A172 (cell line): ENCODE data around the gene FRYL. TPM values are rescaled to one million over a fixed set of nuclear protein-coding genes. Genes with fewer than 3 reads are reported as not detected.
"Not testable (repeated sequence)": the region's sequence is repeated elsewhere in the genome, so short reads cannot be mapped to it uniquely, and the experiment has no call there.

Source experiments
- DNase-seq: peaks from one replicate; pipeline ENCODE4 v3.0.0-alpha.2; 2015; ENCODE audit warnings: low spot score
- total RNA-seq: library from RNA; depleted of rRNA; stranded (reverse); fragments of >200 nt; shearing (Covaris generic); gene quantifications from 2 replicates; pipeline ENCODE4 v1.2.3, GENCODE V29; 2014

Gene FRYL
- total RNA-seq, 1 experiment from 2014 or later, result 30.0 TPM

DNA sequence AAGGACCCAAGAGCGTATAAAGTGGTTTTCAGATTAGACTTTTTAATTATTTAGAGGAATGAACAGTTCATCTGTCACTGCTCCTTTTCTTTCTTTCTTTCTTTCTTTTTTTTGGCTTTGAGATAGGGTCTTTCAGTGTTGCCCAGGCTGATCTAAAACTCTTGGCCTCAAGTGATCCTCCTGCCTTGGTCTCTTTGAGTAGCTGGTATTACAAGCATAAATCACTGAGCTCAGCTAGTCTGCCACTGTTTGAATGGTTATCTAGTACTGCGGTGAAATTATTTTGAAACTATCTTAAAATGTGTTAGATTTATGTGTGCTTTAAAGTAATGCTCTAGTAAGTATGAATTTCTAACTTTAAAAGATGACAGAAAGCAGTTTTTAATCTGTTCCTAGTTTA lies 6.5 kb upstream of the FRYL start:
- DNase-seq, result no peak

DNA sequence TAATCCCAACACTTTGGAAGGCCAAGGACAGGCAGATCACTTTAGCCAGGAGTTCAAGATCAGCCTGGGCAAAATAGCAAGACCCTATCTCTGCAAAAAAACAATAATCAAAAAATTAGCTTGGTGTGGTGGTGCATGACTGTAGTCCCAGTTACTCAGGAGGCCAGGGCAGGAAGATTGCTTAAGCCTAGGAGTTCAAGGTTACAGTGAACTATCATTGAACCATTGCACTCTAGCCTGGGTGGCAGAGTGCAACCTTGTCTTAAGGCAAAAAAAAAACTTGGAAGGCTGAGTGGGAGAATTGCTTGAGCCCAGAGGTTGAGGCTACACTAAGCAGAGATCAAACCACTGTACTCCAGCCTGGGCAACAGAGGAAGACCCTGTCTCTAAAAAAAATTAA lies 5.2 kb upstream of the FRYL start:
- DNase-seq, result no peak

DNA sequence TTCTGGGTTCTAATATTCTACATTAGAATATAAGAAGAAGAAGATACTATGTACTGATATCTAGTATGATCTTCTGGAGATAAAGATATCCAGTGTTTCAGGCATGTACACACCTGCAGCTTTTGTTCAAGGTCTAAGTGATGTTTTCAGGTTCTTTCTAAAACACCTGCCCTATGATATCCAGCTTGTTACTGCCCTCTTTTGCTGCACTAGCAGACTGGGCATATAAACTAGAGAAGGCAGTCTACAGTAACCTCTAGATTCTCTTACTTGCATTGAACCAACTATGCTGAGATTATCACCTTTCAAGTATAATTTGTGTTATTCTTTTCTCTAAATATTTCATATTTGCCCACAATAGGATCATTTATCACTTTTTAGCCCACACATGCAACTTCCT lies 1.9 kb upstream of the FRYL start:
- DNase-seq, result no peak

DNA sequence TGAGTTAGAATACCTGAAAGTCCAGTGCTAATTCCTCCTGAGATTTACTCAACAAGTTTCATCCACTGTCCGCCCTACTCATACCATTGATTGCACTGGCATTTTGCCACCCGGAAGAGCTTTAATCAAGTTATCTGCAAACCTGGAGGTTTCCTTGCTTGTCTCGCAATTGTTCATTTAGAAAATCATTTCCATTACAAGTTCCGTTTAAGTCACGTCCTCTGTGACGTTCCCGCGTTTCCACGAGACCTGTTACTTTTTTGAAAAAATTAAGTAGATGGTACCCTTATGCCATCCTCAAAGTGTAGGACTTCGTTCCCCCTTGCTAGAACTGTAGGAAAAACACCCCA lies 761 bp upstream of the FRYL start:
- no peak for DNase-seq

DNA sequence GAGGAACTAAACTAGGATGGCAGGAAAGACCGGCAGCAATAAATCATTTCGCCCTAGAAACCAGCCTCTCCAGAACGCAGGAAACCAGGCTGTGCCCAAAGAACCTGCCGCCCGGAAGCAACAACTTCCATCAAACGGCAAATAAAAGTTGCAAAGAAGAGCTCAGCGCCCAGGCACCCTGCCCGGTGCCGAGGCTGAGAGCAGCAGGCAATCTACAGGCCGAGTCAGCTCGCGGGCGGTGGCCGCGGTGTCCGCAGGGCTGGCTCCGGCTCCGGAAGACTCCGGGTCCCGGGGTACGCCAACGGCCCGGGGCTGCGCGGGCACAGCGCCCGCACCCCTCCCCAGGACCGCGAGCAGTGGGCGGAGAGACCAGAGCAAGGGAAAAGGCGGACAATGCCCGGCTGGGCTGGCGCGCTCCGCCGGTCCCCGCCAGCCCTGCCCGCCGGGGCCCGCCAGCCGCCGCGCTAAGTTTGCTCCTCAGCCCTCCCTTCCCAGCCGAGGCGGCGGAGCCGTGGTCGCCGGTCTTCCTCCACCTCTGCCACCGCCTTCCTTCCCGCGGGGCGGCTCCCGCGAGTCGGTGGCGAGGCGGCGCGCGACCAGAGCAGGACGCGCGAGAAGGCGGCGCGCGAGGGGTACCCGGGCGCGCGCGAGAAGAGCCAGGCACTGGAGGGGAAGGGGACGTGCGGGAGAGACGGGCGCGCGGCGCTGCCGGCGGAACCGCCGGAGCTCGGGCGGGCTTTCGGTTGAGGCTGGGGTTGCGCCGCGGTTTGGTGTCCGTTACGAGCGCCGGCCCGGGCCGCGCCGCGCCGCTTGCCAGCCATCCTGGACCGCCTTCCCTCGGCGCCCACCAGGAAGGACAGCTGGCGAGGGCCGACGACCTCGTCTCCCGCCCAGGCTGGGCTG lies 733 bp downstream of the FRYL start:
- peak; percentile 32 for DNase-seq

DNA sequence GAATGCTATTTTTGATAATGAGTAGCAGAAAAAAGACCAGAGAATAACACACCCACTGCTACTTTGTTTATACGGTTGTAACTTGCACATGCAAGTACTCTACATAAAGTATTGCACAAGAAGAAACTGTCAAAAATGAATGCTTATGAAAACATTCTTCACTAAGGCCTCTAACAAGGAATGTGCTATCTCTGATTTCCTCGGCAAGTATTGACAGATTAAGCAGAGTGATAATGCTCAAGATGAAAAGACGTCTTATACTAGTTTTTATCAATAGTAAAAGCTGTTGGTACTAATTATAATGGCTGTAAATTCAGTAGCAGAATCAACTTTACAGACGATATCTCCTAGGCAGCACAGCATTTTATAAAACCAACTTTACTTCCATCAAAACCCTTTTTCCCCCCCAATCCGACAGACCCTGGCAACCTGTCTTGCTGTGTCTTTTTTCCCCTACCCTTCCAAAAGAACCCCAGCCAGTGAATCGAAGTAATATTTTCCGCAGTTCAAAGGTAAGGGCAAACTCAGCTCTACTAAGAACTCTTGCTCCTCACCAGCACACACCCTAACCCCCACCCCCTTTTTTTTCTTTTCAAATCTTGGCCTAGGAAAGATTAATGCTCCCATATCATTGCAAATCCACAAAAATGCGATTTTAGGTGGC lies 1.5 kb downstream of the FRYL start:
- peak; percentile 19 for DNase-seq

DNA sequence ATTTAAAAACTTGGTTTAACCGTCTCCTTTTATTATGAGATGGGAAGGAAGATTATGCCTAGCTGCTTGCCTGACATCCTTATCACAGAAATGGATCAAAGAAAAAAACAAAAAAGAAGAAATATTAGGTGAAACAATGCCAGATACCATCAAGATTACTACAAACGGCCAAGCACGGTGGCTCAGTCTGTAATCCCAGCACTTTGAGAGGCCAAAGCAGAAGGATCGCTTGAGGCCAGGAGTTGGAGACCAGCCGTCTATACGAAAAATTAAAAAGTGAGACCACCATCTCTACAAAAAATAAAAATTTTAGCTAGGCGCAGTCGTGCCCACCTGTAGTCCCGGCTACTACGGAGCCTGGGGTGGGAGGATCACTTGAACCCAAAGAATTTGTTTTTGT lies 2.3 kb downstream of the FRYL start:
- DNase-seq, result no peak

DNA sequence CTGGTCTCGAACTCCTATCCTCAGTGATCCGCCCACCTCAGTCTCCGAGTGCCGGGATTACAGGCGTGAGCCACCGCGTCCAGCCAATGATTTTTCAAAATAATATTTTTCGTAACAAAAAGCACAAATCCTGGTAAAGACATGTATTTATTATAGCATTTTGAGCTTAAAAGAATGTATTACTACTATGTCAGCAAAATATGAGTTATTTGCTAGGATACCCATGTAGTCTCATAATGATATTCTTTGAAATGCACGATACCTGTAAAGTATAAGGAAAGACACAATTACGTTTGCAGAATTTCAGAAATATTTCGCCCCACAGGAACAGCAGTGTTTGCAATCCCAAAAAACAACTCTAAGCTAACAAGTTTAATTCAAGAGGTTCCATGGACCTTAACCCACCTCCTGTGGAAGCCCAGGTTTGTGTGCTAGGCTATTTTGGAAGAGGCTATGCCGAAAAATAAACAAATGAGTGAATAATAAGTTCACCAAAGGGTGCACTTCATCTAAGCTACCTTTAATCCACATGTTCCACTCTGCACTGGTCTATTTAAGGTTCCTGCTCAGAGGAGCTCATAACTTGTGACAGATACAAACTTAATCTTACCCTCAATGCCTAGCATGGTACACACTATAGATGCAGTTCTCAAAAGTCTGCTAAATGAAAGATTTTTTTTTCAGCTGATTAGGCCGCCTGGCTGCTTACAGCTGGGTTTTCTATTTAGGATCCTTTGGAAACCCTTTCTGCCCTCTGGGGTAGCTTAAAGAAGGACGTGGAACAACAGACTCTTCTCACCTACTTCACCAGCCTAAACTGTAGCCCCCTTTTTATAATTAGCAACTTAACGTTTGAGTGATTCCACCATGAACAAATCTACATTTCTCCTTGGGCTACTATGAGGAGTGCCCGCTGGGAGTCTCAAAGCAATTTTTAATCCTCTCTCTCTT lies 5.0 kb downstream of the FRYL start:
- DNase-seq, result no peak

DNA sequence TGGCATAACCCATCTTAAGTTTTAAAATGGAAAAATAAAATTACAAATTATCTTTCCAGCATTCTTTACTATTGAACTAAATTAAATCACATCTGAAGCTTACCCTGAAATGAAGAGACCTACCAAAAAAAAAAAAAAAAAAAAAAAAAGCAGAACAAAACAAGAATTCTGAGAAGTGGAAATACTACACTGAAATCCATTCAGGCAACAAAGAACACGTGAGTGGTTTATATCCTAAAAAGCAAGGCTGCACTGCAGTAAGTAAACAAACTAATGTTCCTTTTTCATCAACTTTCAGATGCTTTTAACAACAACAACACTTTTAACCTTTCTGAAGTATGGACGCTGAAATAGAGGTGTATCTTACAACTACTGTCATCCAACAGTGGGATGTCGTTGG lies 7.5 kb downstream of the FRYL start:
- DNase-seq, result no peak

DNA sequence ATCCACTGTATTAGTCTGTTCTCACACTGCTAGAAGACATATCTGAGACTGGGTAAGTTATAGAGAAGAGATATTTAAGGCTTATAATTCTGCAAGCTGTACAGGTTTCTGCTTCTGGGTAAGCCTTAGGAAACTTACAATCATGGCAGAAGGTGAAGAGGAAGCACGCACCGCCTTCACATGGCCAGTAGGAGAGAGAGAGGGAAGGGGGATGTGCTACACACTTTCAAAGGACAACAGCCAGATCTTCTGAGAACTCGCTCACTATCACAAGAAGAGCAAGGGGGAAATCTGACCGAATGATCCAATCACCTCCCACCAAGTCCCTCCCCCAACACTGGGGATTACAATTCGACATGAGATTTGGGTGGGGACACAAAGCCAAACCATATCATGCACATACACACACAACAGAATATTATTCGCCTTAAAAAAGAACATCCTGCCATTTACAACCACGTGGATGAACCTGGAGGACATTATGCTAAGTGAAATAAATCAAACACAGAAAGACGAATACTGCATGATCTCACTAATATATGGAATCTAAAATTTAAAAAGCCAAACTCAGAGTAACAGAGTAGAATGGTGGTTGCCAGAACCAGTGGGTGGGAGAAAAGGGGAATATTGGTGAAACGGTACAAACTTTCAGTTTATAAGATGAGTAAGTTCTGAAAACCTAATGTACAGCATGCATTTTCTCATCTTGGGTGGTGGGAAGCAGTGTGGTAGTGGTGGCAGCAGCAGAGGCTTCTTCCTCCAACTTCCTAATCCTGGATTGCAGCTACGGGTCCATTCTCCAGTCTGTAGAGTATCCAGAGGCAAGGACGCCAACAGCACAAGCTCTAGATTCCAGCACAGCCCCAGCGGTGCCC lies 12.8 kb downstream of the FRYL start:
- DNase-seq, result no peak

DNA sequence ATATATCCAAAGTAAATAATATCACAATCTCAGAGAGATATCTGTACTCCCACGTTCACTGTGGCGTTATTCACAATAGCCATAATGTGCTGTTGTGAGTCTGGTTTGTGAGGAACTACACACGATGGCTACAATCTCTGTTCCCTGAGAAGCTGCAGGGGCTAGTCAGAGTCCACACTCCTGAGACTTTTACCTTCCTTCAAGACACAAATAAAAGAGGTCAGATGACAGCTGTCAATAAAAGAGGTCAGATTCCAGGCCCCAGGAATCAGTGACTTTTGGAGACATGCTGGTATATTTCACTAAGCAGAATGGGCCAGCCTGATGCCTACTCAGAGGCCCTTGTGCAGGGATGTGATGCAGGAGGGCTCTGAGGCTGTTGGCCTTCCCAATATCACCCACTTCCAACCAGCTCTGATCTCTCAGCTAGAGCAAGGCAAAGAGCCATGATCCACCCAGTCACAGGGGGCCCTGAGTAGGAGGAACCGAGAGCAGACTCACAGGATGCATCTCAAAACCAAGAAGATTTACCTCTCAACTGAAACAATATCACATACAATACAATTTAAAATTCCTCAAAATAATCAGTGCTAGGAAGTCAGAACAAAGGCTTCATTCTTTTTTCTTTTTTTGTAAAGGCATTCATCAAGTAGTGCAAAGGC lies 13.8 kb downstream of the FRYL start:
- DNase-seq, result no peak

DNA sequence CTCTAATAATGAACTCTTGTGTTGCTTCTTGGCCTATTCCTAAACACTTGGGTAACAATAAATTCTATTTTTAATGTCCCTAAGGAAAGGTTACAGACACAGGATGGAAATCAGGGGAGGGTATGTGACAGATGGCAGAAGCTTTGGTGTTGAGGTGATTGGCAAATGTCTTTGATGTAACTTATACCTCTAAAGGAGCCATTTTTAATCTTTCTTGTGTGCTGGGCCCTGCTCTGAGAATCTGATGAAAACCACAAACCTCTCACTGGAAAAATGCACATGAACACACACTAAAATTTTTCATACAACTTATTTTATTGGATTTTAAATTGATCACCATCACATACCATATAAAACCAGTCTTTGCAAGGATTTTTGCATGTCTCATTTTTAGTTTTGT lies 17.7 kb downstream of the FRYL start:
- DNase-seq, result no peak

DNA sequence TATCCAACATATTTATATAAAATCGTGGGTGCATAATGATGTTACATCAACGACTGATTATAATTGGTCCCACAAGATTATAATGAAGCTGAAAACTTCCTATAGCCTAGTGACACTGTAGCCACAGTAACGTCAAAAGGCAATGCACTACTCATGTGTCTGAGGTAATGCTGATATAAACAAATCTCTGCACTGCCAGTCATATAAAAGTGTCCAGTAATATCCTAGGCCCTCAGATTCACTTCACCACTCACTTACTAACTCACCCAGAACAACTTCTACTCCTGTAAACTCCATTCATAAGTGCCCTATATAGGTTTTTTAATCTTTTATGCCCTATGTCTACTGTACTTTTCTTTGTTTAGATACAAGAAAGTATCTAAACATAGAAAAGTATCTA lies 18.8 kb downstream of the FRYL start:
- DNase-seq, result no peak

DNA sequence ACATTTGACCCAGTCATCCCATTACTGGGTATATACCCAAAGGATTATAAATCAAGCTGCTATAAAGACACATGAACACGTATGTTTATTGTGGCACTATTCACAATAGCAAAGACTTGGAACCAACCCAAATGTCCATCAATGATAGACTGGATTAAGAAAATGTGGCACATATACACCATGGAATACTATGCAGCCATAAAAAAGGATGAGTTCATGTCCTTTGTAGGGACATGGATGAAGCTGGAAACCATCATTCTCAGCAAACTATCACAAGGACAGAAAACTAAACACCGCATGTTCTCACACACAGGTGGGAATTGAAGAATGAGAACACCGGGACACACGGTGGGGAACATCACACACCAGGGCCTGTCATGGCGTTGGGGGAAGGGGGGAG lies 21.4 kb downstream of the FRYL start:
- not testable (repeated sequence) for DNase-seq

DNA sequence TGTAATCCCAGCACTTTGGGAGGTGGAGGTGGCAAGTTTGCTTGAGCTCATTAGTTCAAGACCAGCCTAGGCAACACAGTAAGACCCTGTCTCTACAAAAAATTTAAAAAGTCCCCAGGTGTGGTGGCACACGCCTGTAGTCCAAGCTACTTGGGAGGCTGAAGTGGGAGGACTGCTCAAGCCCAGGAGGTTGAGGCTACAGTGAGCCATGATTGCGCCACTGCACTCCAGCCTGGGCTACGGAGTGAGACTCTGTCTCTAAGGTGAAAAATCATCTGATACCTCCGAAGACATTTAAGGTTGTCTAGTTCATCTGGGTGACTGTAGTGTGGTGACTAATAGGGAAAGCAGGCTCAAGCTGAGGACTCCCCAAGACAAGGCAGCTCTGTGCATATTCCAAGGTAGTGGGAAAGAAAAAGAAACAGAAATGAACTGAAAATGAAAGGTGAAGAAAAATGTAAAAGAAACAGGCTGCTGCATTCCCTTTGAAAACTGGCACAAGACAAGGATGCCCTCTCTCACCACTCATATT lies 23.3 kb downstream of the FRYL start:
- peak; percentile 7 for DNase-seq

DNA sequence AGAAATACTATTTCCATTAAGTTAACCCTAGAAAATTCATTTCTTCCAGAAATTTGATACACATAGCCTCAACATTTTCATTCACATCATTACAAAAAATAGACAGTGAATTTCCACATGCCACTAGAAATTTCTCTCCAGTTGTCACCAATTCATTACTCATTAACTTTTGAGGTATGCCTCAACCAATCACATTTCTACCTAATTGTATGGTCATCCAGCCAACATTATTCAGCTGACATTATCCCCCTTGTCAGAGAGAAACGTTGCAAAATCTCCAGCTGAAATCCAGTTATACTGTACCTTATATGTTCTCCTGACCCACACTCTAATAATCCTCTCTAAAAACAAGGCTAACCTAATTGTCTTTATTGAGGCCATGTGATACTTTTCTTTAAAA lies 24.8 kb downstream of the FRYL start:
- no peak for DNase-seq

DNA sequence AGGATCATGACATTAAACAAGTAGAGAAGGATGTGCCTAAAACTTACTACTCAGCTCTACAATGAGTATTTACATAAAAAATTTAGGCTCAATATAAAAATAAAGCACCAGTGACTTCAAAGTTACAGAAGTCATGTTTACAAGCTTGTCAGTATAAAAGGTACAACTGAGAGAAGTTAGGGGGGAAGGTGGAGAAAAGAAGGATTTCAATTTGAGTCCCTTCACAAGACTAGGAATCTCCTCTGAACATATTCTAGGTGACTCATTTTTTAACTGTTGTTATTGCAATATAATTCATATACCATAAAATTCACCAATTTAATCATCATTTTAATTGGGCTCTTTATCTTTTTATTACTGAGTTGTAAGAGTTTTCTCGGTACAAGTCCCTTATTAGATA lies 26.9 kb downstream of the FRYL start:
- DNase-seq, result no peak

DNA sequence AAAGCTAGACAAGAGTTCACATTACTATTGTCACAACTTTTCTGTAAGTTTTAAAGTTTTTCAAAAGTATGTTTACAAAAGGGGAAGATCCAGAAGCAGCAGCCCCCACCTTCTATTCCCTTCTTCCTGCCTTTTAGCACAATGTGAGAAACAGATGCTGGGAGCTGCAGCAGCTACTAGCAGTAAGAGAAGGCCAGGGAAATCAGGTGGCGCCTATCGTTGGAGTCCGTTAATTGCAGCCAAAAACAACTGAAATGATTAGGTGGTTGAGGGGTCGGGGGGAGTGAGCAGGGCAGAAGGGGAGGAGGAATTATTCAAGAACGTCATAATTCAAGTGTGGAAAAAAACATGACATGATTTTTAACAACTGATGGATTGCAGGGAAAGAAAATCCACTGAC lies 27.4 kb downstream of the FRYL start:
- no peak for DNase-seq

DNA sequence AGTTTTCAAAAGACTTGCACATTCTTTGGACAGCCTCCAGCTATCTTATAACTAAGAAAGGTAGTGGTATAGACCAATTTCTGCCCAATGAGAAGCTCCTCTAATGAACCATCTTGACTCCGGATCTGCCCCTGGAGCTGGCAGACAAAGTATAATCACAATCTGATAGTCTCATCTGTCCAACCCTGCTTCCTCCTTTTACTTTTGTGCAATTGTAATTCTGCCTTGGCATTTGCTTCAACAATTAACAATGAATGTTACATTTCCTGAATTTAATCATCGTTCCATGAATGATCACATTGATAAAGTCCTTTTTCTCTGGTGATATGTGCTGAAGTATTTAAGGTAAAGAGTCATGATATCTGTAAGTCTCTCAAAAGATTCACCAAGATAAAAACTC lies 27.8 kb downstream of the FRYL start:
- DNase-seq, result no peak

DNA sequence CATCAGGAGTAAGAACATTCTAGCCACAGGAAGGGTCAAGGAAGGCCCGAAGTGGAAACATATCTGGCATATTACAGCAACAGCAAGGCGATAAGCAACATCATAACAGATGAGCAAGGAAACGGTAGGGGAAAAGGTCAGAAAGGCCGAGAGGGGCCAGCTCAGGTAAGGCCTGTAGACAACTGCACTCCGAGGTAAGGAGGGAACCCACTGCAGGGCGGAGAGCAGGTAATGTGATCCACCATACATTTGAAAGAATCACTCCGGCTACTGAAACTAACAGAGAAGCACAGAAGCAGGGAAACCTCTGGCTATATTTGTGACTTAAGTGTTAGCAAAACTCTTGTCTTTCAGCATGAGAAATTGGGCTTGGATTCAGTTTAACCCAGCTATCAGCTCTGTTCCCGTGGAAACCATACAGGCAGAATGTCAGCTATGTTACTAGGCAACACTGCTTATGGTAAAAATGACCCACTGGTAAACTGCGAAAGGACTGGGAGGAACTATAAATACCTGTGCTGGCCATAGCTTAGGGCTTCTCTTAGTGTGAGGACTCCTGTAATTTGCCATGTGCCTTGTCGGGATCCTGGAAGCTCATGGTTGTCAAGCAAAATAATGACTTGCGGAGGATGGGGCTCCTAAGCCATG lies 31.0 kb downstream of the FRYL start:
- no peak for DNase-seq
